Endothelial cell (in vitro differentiated cells): ENCODE measurements around the gene FXYD5. TPM values are rescaled to one million over a fixed set of nuclear protein-coding genes. Genes with fewer than 3 reads are reported as not detected.
A peak's percentile ranks its signal among the peaks of the same experiment; 100 is the strongest.

Source experiments
- DNase-seq: peaks from one replicate; pipeline ENCODE4 v3.0.0; 2021; ENCODE audit warnings: low spot score
- H3K27ac Mint-ChIP-seq: one replicate; pipeline ENCODE4 v1.8.0; 2021; ENCODE audit warnings: mixed read lengths, inconsistent platforms; ENCODE audit not compliant: unreplicated experiment
- H3K27me3 Mint-ChIP-seq: one replicate; pipeline ENCODE4 v1.8.0; 2021; ENCODE audit warnings: mild to moderate bottlenecking, moderate library complexity, mixed read lengths, inconsistent platforms; ENCODE audit not compliant: unreplicated experiment
- H3K36me3 Mint-ChIP-seq: one replicate; pipeline ENCODE4 v1.8.0; 2021; ENCODE audit warnings: mild to moderate bottlenecking, low read depth, mixed read lengths, inconsistent platforms; ENCODE audit not compliant: unreplicated experiment
- H3K4me1 Mint-ChIP-seq: one replicate; pipeline ENCODE4 v1.8.0; 2021; ENCODE audit warnings: mild to moderate bottlenecking, mixed read lengths, inconsistent platforms; ENCODE audit not compliant: unreplicated experiment
- H3K4me3 Mint-ChIP-seq: one replicate; pipeline ENCODE4 v1.8.0; 2021; ENCODE audit warnings: mild to moderate bottlenecking, mixed read lengths, inconsistent platforms; ENCODE audit not compliant: unreplicated experiment
- H3K9me3 Mint-ChIP-seq: one replicate; pipeline ENCODE4 v1.8.0; 2021; ENCODE audit warnings: mixed read lengths, inconsistent platforms; ENCODE audit not compliant: unreplicated experiment
- long read RNA-seq: library from polyadenylated mRNA; unstranded; transcript quantifications from one replicate; pipeline ENCODE4 v2.0.0, GENCODE V29; 2020; ENCODE audit not compliant: unreplicated experiment
- total RNA-seq: library from RNA; stranded (reverse); fragmentation: NEBNext Ultra II Directional; extraction: Animal tissue kit (Norgen Biotek cat#: 25700); gene quantifications from one replicate; pipeline ENCODE4 v1.2.1, GENCODE V29; 2021; ENCODE audit not compliant: unreplicated experiment
- TF ChIP-seq, protein P1 (sequence below): fragments of 200-600 bp; sonication (generic); IDR thresholded peaks from one replicate; pipeline ENCODE4 v1.5.0; 2021; ENCODE audit warnings: antibody characterized with exemption; ENCODE audit not compliant: unreplicated experiment

Gene FXYD5, protein sequence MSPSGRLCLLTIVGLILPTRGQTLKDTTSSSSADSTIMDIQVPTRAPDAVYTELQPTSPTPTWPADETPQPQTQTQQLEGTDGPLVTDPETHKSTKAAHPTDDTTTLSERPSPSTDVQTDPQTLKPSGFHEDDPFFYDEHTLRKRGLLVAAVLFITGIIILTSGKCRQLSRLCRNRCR
- total RNA-seq = 78.7 TPM
- long read RNA-seq, transcript FXYD5-204 (9 exons, 872 nt) = major isoform, 27 of 30 reads
- long read RNA-seq, partial matches to known transcripts = 1 of 30 reads
- long read RNA-seq, other reads (novel, unspliced or antisense) = 0 of 30 reads

DNA sequence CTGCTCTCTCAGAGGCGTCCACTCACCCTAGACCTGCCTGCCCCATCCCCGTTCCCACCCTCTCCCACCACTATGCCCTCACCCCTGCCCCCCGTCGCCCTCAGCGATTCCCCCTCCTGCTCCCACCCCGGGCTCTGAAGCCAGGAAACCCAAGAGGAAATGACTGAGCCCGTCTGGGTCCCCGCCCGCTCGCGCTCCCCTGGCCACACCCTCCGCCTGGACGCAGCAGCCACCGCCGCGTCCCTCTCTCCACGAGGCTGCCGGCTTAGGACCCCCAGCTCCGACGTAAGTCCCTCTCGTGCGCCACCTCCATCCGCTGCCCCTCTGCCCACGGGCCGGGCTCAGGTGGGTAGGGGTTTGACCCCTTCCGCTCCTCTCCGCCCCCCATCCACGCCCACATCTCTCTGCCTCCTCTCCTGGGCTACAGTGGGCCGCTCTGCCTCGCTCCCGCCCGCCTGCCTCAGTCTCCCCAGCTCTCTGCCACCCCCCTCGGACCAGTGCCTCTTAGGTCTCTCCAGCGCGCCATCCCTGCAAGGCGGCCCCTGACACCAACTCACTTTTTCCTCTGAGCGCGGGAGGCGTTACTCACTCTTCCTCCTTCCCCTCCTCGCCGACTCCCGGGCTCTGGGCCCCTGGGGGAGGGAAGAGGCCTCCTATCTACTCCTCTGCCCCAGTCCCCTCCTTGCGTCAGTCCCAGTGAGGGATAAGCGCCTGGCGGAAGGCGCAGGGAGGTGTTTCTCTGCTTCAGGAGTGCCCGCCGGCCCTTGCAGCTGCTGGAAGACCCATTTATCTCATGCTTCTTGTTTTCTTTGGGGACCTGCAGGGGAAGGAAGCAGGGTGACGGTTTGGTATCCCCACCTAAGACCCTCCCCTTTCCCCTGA is at the start of gene FXYD5:
FXYD5 (plus strand) TSS at position 211 of the 882 bp plus-strand sequence. CDS start 816 bp downstream, outside the sequence.
- peak within 1 kb of the TSS; percentile 74 for H3K27ac Mint-ChIP-seq
- TF ChIP-seq, protein P1, sequence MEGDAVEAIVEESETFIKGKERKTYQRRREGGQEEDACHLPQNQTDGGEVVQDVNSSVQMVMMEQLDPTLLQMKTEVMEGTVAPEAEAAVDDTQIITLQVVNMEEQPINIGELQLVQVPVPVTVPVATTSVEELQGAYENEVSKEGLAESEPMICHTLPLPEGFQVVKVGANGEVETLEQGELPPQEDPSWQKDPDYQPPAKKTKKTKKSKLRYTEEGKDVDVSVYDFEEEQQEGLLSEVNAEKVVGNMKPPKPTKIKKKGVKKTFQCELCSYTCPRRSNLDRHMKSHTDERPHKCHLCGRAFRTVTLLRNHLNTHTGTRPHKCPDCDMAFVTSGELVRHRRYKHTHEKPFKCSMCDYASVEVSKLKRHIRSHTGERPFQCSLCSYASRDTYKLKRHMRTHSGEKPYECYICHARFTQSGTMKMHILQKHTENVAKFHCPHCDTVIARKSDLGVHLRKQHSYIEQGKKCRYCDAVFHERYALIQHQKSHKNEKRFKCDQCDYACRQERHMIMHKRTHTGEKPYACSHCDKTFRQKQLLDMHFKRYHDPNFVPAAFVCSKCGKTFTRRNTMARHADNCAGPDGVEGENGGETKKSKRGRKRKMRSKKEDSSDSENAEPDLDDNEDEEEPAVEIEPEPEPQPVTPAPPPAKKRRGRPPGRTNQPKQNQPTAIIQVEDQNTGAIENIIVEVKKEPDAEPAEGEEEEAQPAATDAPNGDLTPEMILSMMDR = no peak
- H3K27me3 Mint-ChIP-seq = peaks cover 11% of the 10 kb centered on the region
- peak within 1 kb of the TSS; percentile 93 for H3K4me3 Mint-ChIP-seq
- peaks cover 21% of the 10 kb centered on the region for H3K4me1 Mint-ChIP-seq
- H3K9me3 Mint-ChIP-seq = no peaks in the 10 kb centered on the region
- peaks cover 25% of the 10 kb centered on the region for H3K36me3 Mint-ChIP-seq
- peak; percentile 53 for DNase-seq

- peaks cover 11% of the 10 kb centered on the region for H3K27me3 Mint-ChIP-seq
- no peaks in the 10 kb centered on the region for H3K4me1 Mint-ChIP-seq
- TF ChIP-seq, protein P1 = no peak
Observed at GRCh38 chr19:35105047-35105410, 49.5 kb upstream of the FXYD5 start.

GRCh38 chr19:35105411-35106290 is 48.9 kb upstream of the FXYD5 start:
- no peak overlapping the region for H3K27ac Mint-ChIP-seq
- DNase-seq = no peak
- no peaks in the 10 kb centered on the region for H3K9me3 Mint-ChIP-seq
- TF ChIP-seq, protein P1 = no peak
- H3K4me3 Mint-ChIP-seq = no peak overlapping the region
- peaks cover 5% of the 10 kb centered on the region for H3K36me3 Mint-ChIP-seq
- peaks cover 1% of the 10 kb centered on the region for H3K4me1 Mint-ChIP-seq
- H3K27me3 Mint-ChIP-seq = peaks cover 11% of the 10 kb centered on the region

More at GRCh38 chr19:35105047-35105410, 49.5 kb upstream of the FXYD5 start:
- no peak for DNase-seq
- Mint-ChIP-seq H3K36me3 (peaks cover 5% of the 10 kb centered on the region), H3K9me3 (no peaks in the 10 kb centered on the region), H3K4me3 (no peak overlapping the region), H3K27ac (no peak overlapping the region)

GRCh38 chr19:35106291-35106583 is 48.3 kb upstream of the FXYD5 start:
- Mint-ChIP-seq H3K4me3 (no peak overlapping the region), H3K36me3 (peaks cover 5% of the 10 kb centered on the region), H3K27me3 (peaks cover 7% of the 10 kb centered on the region), H3K9me3 (no peaks in the 10 kb centered on the region), H3K27ac (no peak overlapping the region), H3K4me1 (peaks cover 4% of the 10 kb centered on the region)
- no peak for DNase-seq
- TF ChIP-seq, protein P1 = no peak
